Frontal cortex (tissue), 4 donors: ENCODE results near the gene PYCR2. TPM values are rescaled to one million over a fixed set of nuclear protein-coding genes. Genes with fewer than 3 reads are reported as not detected.
A peak's percentile ranks its signal among the peaks of the same experiment; 100 is the strongest.

Source experiments
- DNase-seq, 2 donors: peaks; one replicate each; pipeline ENCODE4 v3.0.0; 2012; ENCODE audit warnings: low spot score in 2 of 2
- FAIRE-seq: peaks from 2 replicates; lab custom pipeline; 2012; peaks lifted over from hg19 to GRCh38; lab: Jason Lieb, UNC
- total RNA-seq: library from RNA; depleted of rRNA; stranded (reverse); fragments of >200 nt; gene quantifications from one replicate; pipeline ENCODE4 v1.2.3, GENCODE V29; 2014
- donor health status: control.
- donor health status: control.
- donor health status: control.

The PYCR2 gene
- total RNA-seq, 1 donor from 2014 or later: 14.3 TPM

GRCh38 chr1:225926551-225927113 is 2.6 kb upstream of the PYCR2 start:
- DNase-seq (no peak), FAIRE-seq (no peak)

- FAIRE-seq: no peak
- no peak for DNase-seq
Observed at GRCh38 chr1:225923381-225923691, 714 bp downstream of the PYCR2 start.

- FAIRE-seq (no peak), DNase-seq (no peak)
Observed at GRCh38 chr1:225921734-225922709, 2.0 kb downstream of the PYCR2 start.

- FAIRE-seq: peak; percentile 33
- DNase-seq: peak; percentile 79 to 80
Observed at GRCh38 chr1:225919906-225920305, 4.1 kb downstream of the PYCR2 start.

GRCh38 chr1:225918280-225918679 is 5.8 kb downstream of the PYCR2 start:
- DNase-seq: no peak
- no peak for FAIRE-seq

- DNase-seq (no peak), FAIRE-seq (no peak)
Observed at GRCh38 chr1:225917536-225917935, 6.5 kb downstream of the PYCR2 start.

- FAIRE-seq (no peak), DNase-seq (no peak)
Observed at GRCh38 chr1:225917101-225917500, 6.9 kb downstream of the PYCR2 start.

- DNase-seq (no peak), FAIRE-seq (no peak)
Observed at GRCh38 chr1:225915538-225915991, 8.5 kb downstream of the PYCR2 start.

- FAIRE-seq (no peak), DNase-seq (no peak)
Observed at GRCh38 chr1:225914947-225915346, 9.1 kb downstream of the PYCR2 start.

GRCh38 chr1:225914391-225914790 is 9.7 kb downstream of the PYCR2 start:
- no peak for FAIRE-seq
- no peak for DNase-seq

GRCh38 chr1:225911191-225912130 is 12.6 kb downstream of the PYCR2 start:
- peak; percentile 56 to 77 for DNase-seq
- FAIRE-seq: no peak

- FAIRE-seq: no peak
Observed at GRCh38 chr1:225909477-225909876, 14.6 kb downstream of the PYCR2 start.

GRCh38 chr1:225908773-225909172 is 15.3 kb downstream of the PYCR2 start:
- FAIRE-seq (no peak), DNase-seq (no peak)

More at GRCh38 chr1:225909477-225909876, 14.6 kb downstream of the PYCR2 start:
- DNase-seq: no peak

GRCh38 chr1:225908013-225908640 is 15.9 kb downstream of the PYCR2 start:
- DNase-seq (no peak), FAIRE-seq (no peak)

GRCh38 chr1:225907341-225907740 is 16.7 kb downstream of the PYCR2 start:
- DNase-seq (no peak), FAIRE-seq (no peak)

GRCh38 chr1:225906467-225906866 is 17.6 kb downstream of the PYCR2 start:
- DNase-seq: no peak
- no peak for FAIRE-seq

- DNase-seq (no peak), FAIRE-seq (no peak)
Observed at GRCh38 chr1:225903623-225904022, 20.4 kb downstream of the PYCR2 start.

- DNase-seq: no peak
Observed at GRCh38 chr1:225899044-225899925, 24.8 kb downstream of the PYCR2 start.

More at GRCh38 chr1:225899044-225899925, 24.8 kb downstream of the PYCR2 start:
- FAIRE-seq: no peak
